ENCODE measurements around the gene C22orf23. TPM values are rescaled to one million over a fixed set of nuclear protein-coding genes. Genes with fewer than 3 reads are reported as not detected.

Gene C22orf23
- polyA plus RNA-seq, 1 donor (not counting 4 experiments of a cell fraction or from before 2014, with no cell fraction given), result not detected

DNA sequence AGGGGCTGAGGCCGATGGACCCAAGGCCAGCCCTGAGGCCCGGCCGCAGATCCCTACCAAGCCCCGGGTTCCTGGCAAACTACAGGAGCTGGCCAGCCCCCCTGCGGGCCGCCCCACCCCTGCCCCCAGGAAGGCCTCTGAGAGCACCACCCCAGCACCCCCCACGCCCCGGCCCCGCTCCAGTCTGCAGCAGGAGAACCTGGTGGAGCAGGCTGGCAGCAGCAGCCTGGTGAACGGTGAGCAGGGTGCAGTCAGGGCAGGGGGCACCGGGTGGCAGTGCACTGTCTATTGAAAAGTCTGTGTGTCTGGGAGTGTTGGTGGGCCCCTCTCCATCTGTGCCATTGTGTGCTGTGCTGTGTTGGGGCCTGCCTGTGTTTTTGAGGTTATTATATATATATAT is 31.2 kb downstream of the C22orf23 start:
- dilution Hi-C loops (cut with MboI; ENCODE audit: extremely low pct_ligation_motif_present, low sequenced_read_pairs), result no loop called here
- no peak overlapping the region for H3K4me2 ChIP-seq (ENCODE audit: control insufficient read depth, extremely low read depth, insufficient read depth, low read depth, low read length)
- TF ChIP-seq, protein P1, sequence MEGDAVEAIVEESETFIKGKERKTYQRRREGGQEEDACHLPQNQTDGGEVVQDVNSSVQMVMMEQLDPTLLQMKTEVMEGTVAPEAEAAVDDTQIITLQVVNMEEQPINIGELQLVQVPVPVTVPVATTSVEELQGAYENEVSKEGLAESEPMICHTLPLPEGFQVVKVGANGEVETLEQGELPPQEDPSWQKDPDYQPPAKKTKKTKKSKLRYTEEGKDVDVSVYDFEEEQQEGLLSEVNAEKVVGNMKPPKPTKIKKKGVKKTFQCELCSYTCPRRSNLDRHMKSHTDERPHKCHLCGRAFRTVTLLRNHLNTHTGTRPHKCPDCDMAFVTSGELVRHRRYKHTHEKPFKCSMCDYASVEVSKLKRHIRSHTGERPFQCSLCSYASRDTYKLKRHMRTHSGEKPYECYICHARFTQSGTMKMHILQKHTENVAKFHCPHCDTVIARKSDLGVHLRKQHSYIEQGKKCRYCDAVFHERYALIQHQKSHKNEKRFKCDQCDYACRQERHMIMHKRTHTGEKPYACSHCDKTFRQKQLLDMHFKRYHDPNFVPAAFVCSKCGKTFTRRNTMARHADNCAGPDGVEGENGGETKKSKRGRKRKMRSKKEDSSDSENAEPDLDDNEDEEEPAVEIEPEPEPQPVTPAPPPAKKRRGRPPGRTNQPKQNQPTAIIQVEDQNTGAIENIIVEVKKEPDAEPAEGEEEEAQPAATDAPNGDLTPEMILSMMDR (optimal IDR thresholded peaks at IDR 0.05 in 1 of 3, IDR thresholded peaks at IDR 0.05 in 1 of 3, conservative IDR thresholded peaks at IDR 0.05 in 1 of 3; ENCODE audit: extremely low read depth in 1 of 3, insufficient read depth in 2 of 3, low read length in 3 of 3), result no peak
- TF ChIP-seq EZH2 (IDR thresholded peaks at IDR 0.05; ENCODE audit: low read length), result no peak
- no peak for FAIRE-seq
- peaks cover 19% of the 10 kb centered on the region for H4K20me1 ChIP-seq (ENCODE audit: control insufficient read depth, extremely low read depth, insufficient read depth, low read length)
- peaks cover 69% of the 10 kb centered on the region for H3K79me2 ChIP-seq (ENCODE audit: control insufficient read depth, insufficient read depth, low read length)
- peaks cover 63 to 65% of the 10 kb centered on the region in 2 experiments for H3K36me3 ChIP-seq (ENCODE audit: control insufficient read depth in 2 of 2, extremely low read depth in 1 of 2, insufficient read depth in 2 of 2, low read length in 2 of 2)
- no peaks in the 10 kb centered on the region for H3K9me1 ChIP-seq (ENCODE audit: control insufficient read depth, extremely low read depth, insufficient read depth, low read length)
- H3K4me3 ChIP-seq (ENCODE audit: control insufficient read depth in 2 of 3, extremely low read depth in 1 of 3, insufficient read depth in 2 of 3, low read depth in 1 of 3, low read length in 3 of 3), result no peak overlapping the region
- no peaks in the 10 kb centered on the region for H3K4me1 ChIP-seq (ENCODE audit: control insufficient read depth, extremely low read depth, insufficient read depth, low read length)
- DNase-seq (ENCODE audit: low read depth, low spot score), result no peak
- H2AFZ ChIP-seq (ENCODE audit: control insufficient read depth, low read length), result no peak overlapping the region
- H3K27ac ChIP-seq (ENCODE audit: control insufficient read depth, insufficient read depth, low read length), result no peak overlapping the region
- H3K9me3 ChIP-seq (ENCODE audit: control insufficient read depth, low read depth, low read length), result no peaks in the 10 kb centered on the region
- H3K27me3 ChIP-seq (ENCODE audit: control insufficient read depth, extremely low read depth, insufficient read depth, low read length), result no peaks in the 10 kb centered on the region
- H3K9ac ChIP-seq (ENCODE audit: control insufficient read depth, extremely low read depth, insufficient read depth, low read length), result no peak overlapping the region

DNA sequence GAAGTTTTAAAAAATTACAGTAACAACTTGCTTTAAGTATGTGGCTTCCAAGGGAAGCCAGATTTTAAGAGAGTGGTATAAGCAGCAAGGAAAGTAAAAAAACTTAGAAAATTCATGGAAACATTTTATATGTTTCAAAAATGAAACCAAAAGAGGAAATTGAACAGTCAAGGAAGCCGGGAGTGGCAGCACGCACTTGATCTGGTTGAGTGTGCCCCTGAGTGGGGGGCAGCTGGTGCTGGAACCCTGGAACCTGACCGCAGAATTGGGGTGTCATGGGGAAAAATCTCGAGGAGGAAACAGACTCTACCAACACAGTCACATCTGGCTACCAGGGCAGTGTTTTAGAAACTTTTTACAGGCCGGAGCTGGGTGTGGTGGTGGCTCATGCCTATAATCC is 33.3 kb downstream of the C22orf23 start:
- dilution Hi-C loops (cut with MboI; ENCODE audit: extremely low pct_ligation_motif_present, low sequenced_read_pairs), result no loop called here
- DNase-seq (ENCODE audit: low read depth, low spot score), result no peak

More for the DNA sequence above, 33.3 kb downstream of the C22orf23 start:
- H4K20me1 ChIP-seq (ENCODE audit: control insufficient read depth, extremely low read depth, insufficient read depth, low read length), result peaks cover 15% of the 10 kb centered on the region
- H3K79me2 ChIP-seq (ENCODE audit: control insufficient read depth, insufficient read depth, low read length), result peaks cover 66% of the 10 kb centered on the region
- no peaks in the 10 kb centered on the region for H3K4me1 ChIP-seq (ENCODE audit: control insufficient read depth, extremely low read depth, insufficient read depth, low read length)
- no peak overlapping the region for H3K4me2 ChIP-seq (ENCODE audit: control insufficient read depth, extremely low read depth, insufficient read depth, low read depth, low read length)
- no peaks in the 10 kb centered on the region for H3K9me3 ChIP-seq (ENCODE audit: control insufficient read depth, low read depth, low read length)
- no peaks in the 10 kb centered on the region for H3K9me1 ChIP-seq (ENCODE audit: control insufficient read depth, extremely low read depth, insufficient read depth, low read length)
- peaks cover 60 to 71% of the 10 kb centered on the region in 2 experiments for H3K36me3 ChIP-seq (ENCODE audit: control insufficient read depth in 2 of 2, extremely low read depth in 1 of 2, insufficient read depth in 2 of 2, low read length in 2 of 2)
- TF ChIP-seq, protein P1 (optimal IDR thresholded peaks at IDR 0.05 in 1 of 3, IDR thresholded peaks at IDR 0.05 in 1 of 3, conservative IDR thresholded peaks at IDR 0.05 in 1 of 3; ENCODE audit: extremely low read depth in 1 of 3, insufficient read depth in 2 of 3, low read length in 3 of 3), result no peak
- no peak for TF ChIP-seq EZH2 (IDR thresholded peaks at IDR 0.05; ENCODE audit: low read length)
- no peak overlapping the region for H3K27ac ChIP-seq (ENCODE audit: control insufficient read depth, insufficient read depth, low read length)
- H3K4me3 ChIP-seq (ENCODE audit: control insufficient read depth in 2 of 3, extremely low read depth in 1 of 3, insufficient read depth in 2 of 3, low read depth in 1 of 3, low read length in 3 of 3), result no peak overlapping the region
- no peaks in the 10 kb centered on the region for H3K27me3 ChIP-seq (ENCODE audit: control insufficient read depth, extremely low read depth, insufficient read depth, low read length)
- no peak overlapping the region for H3K9ac ChIP-seq (ENCODE audit: control insufficient read depth, extremely low read depth, insufficient read depth, low read length)
- no peak overlapping the region for H2AFZ ChIP-seq (ENCODE audit: control insufficient read depth, low read length)
- FAIRE-seq, result no peak
